Neural progenitor cell (in vitro differentiated cells): Measurements from ENCODE around the gene FIP1L1. TPM values are rescaled to one million over a fixed set of nuclear protein-coding genes. Genes with fewer than 3 reads are reported as not detected.
A peak's percentile ranks its signal among the peaks of the same experiment; 100 is the strongest.
"Not testable (repeated sequence)": the region's sequence is repeated elsewhere in the genome, so short reads cannot be mapped to it uniquely, and the experiment has no call there.

ENCODE experiments used
- DNase-seq: peaks from one replicate; pipeline ENCODE4 v3.0.0-alpha.2; 2016; ENCODE audit warnings: low spot score
- H2AFZ ChIP-seq: fragments of 200-600 bp; sonication (generic); replicated peaks from 2 replicates; pipeline ENCODE4 v1.6.1; 2016; ENCODE audit warnings: antibody characterized with exemption
- H3F3A ChIP-seq: fragments of 200-600 bp; sonication (generic); 2 replicates; pipeline ENCODE4 v1.6.1; 2016; ENCODE audit warnings: antibody characterized with exemption, low read depth
- H3K27ac ChIP-seq: fragments of 200-600 bp; sonication (generic); 2 replicates; pipeline ENCODE4 v1.5.1; 2016; ENCODE audit warnings: mild to moderate bottlenecking
- H3K27me3 ChIP-seq: fragments of 200-600 bp; sonication (generic); 2 replicates; pipeline ENCODE4 v1.6.1; 2016; ENCODE audit warnings: mild to moderate bottlenecking, moderate library complexity
- H3K36me3 ChIP-seq: fragments of 200-600 bp; sonication (generic); 2 replicates; pipeline ENCODE4 v1.5.1; 2016
- H3K4me1 ChIP-seq: fragments of 200-600 bp; sonication (generic); 2 replicates; pipeline ENCODE4 v1.6.1; 2016; ENCODE audit warnings: mixed run types
- H3K4me2 ChIP-seq: fragments of 200-600 bp; sonication (generic); 2 replicates; pipeline ENCODE4 v1.6.1; 2016
- H3K4me3 ChIP-seq: fragments of 200-600 bp; sonication (generic); 2 replicates; pipeline ENCODE4 v1.5.1; 2016
- H3K79me2 ChIP-seq: fragments of 200-600 bp; sonication (generic); 2 replicates; pipeline ENCODE4 v1.6.1; 2016; ENCODE audit warnings: low read depth
- H3K9ac ChIP-seq: fragments of 200-600 bp; sonication (generic); 2 replicates; pipeline ENCODE4 v1.6.1; 2016
- H3K9me3 ChIP-seq: fragments of 200-600 bp; sonication (generic); 2 replicates; pipeline ENCODE4 v1.5.1; 2016; ENCODE audit warnings: low read depth
- H4K20me1 ChIP-seq: fragments of 200-600 bp; sonication (generic); 2 replicates; pipeline ENCODE4 v1.6.1; 2016; ENCODE audit warnings: low read depth
- H3K27ac Mint-ChIP-seq: 3 replicates; pipeline ENCODE4 v1.8.0; 2021; ENCODE audit warnings: mixed read lengths
- H3K27me3 Mint-ChIP-seq: 2 replicates; pipeline ENCODE4 v1.8.0; 2022; ENCODE audit warnings: low read depth, mild to moderate bottlenecking, inconsistent platforms, moderate library complexity, mixed read lengths; ENCODE audit not compliant: insufficient read depth
- H3K36me3 Mint-ChIP-seq: 3 replicates; pipeline ENCODE4 v1.8.0; 2021; ENCODE audit warnings: mixed read lengths
- H3K4me1 Mint-ChIP-seq: 3 replicates; pipeline ENCODE4 v1.8.0; 2021; ENCODE audit warnings: mixed read lengths
- H3K4me3 Mint-ChIP-seq: 3 replicates; pipeline ENCODE4 v1.8.0; 2021; ENCODE audit warnings: mild to moderate bottlenecking, moderate library complexity, mixed read lengths
- H3K9me3 Mint-ChIP-seq: 3 replicates; pipeline ENCODE4 v1.8.0; 2020; ENCODE audit warnings: mixed read lengths
- CTCF ChIP-seq: fragments of 200-600 bp; sonication (generic); IDR thresholded peaks from 2 replicates; pipeline ENCODE4 v1.5.1; 2017; ENCODE audit warnings: antibody characterized with exemption, mild to moderate bottlenecking
- EZH2 ChIP-seq: fragments of 200-600 bp; sonication (generic); IDR thresholded peaks from 2 replicates; pipeline ENCODE4 v1.6.1; 2017; ENCODE audit warnings: antibody characterized with exemption, mild to moderate bottlenecking, moderate library complexity
- EZH2phosphoT487 ChIP-seq: fragments of 200-600 bp; sonication (generic); IDR thresholded peaks from 2 replicates; pipeline ENCODE4 v1.6.1; 2017; ENCODE audit warnings: antibody characterized with exemption
- total RNA-seq: library from RNA; depleted of rRNA; stranded (reverse); fragments of >200 nt; gene quantifications from 2 replicates; pipeline ENCODE4 v1.2.3, GENCODE V29; 2015; ENCODE audit warnings: low replicate concordance

Gene FIP1L1
- 66.5 and 88.5 TPM in 2 replicates for total RNA-seq

- Histone ChIP-seq H3K27me3 (peaks cover 27% of the 10 kb centered on the region), H4K20me1 (peaks cover 36% of the 10 kb centered on the region), H3K9me3 (no peaks in the 10 kb centered on the region), H2AFZ (peak within 1 kb of the TSS; percentile 82), H3K27ac (no peak within 1 kb of the TSS), H3K4me2 (peak within 1 kb of the TSS; percentile 80), H3K9ac (peak within 1 kb of the TSS; percentile 88), H3F3A (no peaks in the 10 kb centered on the region), H3K36me3 (no peaks in the 10 kb centered on the region), H3K4me3 (peak within 1 kb of the TSS; percentile 79), H3K4me1 (peaks cover 12% of the 10 kb centered on the region), H3K79me2 (peaks cover 50% of the 10 kb centered on the region)
- Mint-ChIP-seq H3K27ac (peak within 1 kb of the TSS; percentile 95), H3K36me3 (peaks cover 2% of the 10 kb centered on the region), H3K27me3 (peaks cover 3% of the 10 kb centered on the region), H3K4me1 (peaks cover 14% of the 10 kb centered on the region), H3K9me3 (no peaks in the 10 kb centered on the region), H3K4me3 (peak within 1 kb of the TSS; percentile 93)
- TF ChIP-seq EZH2: peak; percentile 22
- no peak for TF ChIP-seq EZH2phosphoT487
- no peak for TF ChIP-seq CTCF
- peak; percentile 97 for DNase-seq
These were observed at the start of gene FIP1L1 for GRCh38 chr4:53377319-53378170. Gene FIP1L1, plus strand, starts transcription at chr4:53377641. Its CDS starts 198 bp downstream, at chr4:53377839.

GRCh38 chr4:53334916-53335315 lies 42.5 kb upstream of the FIP1L1 start:
- not testable (repeated sequence) for H3K9me3 ChIP-seq, H3K4me3 ChIP-seq, H3K36me3 ChIP-seq, H3K9me3 Mint-ChIP-seq, H3K9ac ChIP-seq, H3K4me1 Mint-ChIP-seq, H4K20me1 ChIP-seq, H3K27me3 ChIP-seq, H3K4me2 ChIP-seq, DNase-seq, H3K27ac Mint-ChIP-seq, H3K4me3 Mint-ChIP-seq, H2AFZ ChIP-seq, H3K27ac ChIP-seq, H3K27me3 Mint-ChIP-seq, H3F3A ChIP-seq, H3K4me1 ChIP-seq, H3K79me2 ChIP-seq, H3K36me3 Mint-ChIP-seq

- not testable (repeated sequence) for H3K9ac ChIP-seq, H3K4me2 ChIP-seq, H3K4me3 ChIP-seq, H3K4me1 Mint-ChIP-seq, DNase-seq, H3K4me3 Mint-ChIP-seq, H4K20me1 ChIP-seq, H2AFZ ChIP-seq, H3K79me2 ChIP-seq, H3K36me3 Mint-ChIP-seq, H3K27ac ChIP-seq, H3K27ac Mint-ChIP-seq, H3K27me3 Mint-ChIP-seq, H3K9me3 ChIP-seq, H3F3A ChIP-seq, H3K27me3 ChIP-seq, H3K9me3 Mint-ChIP-seq, H3K36me3 ChIP-seq, H3K4me1 ChIP-seq
These were observed 37.3 kb upstream of the FIP1L1 start for GRCh38 chr4:53340145-53340544.

- H3K4me3 ChIP-seq, H3K4me2 ChIP-seq, H3K36me3 Mint-ChIP-seq, H3F3A ChIP-seq, DNase-seq, H3K9ac ChIP-seq, H3K27ac ChIP-seq, H3K9me3 ChIP-seq, H3K79me2 ChIP-seq, H2AFZ ChIP-seq, H3K9me3 Mint-ChIP-seq, H3K27ac Mint-ChIP-seq, H4K20me1 ChIP-seq, H3K27me3 Mint-ChIP-seq, H3K36me3 ChIP-seq, H3K27me3 ChIP-seq, H3K4me1 Mint-ChIP-seq, H3K4me3 Mint-ChIP-seq, H3K4me1 ChIP-seq: not testable (repeated sequence)
These were observed 31.0 kb upstream of the FIP1L1 start for GRCh38 chr4:53346392-53346791.
